Subcutaneous adipose tissue (tissue), 4 donors: Measurements from ENCODE around the gene RTL10. TPM values are rescaled to one million over a fixed set of nuclear protein-coding genes. Genes with fewer than 3 reads are reported as not detected.

Experiments
- total RNA-seq, 4 donors: library from RNA; depleted of rRNA; stranded (reverse); fragments of >200 nt; gene quantifications; one replicate each; pipeline ENCODE4 v1.1.0, GENCODE V29; 2016
- TF ChIP-seq, protein P1 (sequence below): fragments of 450-650 bp; IDR thresholded peaks from one replicate; pipeline ENCODE4 v1.5.1; 2016; ENCODE audit warnings: low read depth, mild to moderate bottlenecking, control low read depth, antibody characterized with exemption, moderate library complexity

The RTL10 gene
- total RNA-seq, 4 donors from 2014 or later, result 4.1 to 11.9 (median 6.7) TPM

DNA sequence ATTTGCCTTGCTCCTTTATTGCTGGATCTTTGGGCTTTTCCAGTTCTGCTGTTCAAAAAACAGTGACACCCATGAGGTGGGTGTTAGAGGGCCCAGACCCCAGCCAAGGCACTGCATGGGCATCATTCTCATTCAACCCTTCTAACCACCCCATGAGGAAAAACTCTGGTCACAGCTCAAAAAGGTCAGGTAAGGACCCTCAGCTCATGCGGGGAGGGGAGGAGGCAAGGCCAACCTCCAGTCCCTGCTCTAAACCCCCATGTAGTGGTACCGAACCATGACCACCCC lies 7.4 kb downstream of the RTL10 start:
- TF ChIP-seq, protein P1, sequence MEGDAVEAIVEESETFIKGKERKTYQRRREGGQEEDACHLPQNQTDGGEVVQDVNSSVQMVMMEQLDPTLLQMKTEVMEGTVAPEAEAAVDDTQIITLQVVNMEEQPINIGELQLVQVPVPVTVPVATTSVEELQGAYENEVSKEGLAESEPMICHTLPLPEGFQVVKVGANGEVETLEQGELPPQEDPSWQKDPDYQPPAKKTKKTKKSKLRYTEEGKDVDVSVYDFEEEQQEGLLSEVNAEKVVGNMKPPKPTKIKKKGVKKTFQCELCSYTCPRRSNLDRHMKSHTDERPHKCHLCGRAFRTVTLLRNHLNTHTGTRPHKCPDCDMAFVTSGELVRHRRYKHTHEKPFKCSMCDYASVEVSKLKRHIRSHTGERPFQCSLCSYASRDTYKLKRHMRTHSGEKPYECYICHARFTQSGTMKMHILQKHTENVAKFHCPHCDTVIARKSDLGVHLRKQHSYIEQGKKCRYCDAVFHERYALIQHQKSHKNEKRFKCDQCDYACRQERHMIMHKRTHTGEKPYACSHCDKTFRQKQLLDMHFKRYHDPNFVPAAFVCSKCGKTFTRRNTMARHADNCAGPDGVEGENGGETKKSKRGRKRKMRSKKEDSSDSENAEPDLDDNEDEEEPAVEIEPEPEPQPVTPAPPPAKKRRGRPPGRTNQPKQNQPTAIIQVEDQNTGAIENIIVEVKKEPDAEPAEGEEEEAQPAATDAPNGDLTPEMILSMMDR, result no peak

- TF ChIP-seq, protein P1, result no peak
These were observed 7.9 kb downstream of the RTL10 start for GRCh38 chr22:19846620-19847344.

DNA sequence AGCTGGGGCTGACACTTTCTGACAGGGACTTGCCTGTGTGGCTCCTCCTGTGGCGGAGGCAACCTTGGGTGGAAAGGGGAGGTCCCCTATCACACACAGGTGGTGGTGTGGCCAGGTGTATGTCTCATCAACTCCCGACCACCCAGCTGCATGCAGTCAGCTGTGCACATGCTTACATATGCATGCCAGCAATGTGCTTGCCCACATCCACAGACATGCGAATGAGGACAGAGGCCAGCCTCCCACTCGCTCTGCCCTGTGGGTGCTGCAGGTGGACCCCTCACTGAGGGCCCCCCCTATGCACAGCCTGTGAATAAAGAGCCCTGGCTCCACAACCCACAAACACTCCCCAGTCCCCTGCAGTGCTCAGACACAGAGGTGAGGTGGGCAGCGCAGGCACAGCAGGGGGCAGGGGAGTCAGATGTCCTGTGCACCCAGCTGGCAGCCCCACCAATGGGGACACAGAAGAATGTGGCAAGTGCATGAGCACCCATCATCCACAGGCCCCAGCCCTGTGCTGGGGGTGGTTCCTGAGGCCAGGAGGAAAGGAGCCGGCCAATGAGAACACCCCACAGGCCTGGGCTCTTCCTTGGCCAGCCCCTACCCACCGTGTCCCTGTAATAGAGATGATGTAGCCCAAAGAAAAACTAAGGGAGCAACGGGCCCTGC lies 9.5 kb downstream of the RTL10 start:
- TF ChIP-seq, protein P1, result no peak

DNA sequence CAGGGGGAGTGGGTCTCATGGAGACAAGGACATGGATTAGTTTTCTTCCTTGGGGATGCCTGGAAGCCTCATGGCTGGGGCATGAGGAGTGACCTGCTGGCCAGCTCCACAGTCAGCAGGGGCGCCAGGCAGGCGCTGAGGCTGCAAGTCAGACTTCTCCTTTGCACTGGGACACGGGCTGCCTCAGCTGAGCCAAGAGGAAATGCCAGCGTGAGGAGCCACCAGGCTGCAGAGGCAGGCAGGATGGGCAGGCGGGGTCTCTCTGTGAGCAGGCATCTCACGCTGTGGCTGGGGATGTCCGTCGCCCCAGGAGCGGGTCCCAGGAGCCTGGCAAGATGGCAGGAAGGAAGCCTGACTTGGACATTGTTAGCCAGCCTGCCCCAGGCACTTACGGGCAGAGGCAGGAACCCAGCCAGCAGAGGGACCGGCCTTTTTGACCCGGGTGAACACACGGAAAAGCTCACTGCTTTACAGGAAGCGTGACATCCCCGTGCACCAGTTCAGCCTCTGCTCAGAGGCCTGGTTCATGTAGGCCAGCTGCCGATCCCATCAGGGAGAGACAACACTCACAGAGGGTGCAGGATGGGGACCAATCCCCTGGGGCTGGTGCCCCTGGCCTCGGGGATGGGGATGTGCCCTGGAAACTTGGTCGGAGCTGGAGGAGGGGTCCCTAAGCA lies 10.2 kb downstream of the RTL10 start:
- TF ChIP-seq, protein P1, result no peak

DNA sequence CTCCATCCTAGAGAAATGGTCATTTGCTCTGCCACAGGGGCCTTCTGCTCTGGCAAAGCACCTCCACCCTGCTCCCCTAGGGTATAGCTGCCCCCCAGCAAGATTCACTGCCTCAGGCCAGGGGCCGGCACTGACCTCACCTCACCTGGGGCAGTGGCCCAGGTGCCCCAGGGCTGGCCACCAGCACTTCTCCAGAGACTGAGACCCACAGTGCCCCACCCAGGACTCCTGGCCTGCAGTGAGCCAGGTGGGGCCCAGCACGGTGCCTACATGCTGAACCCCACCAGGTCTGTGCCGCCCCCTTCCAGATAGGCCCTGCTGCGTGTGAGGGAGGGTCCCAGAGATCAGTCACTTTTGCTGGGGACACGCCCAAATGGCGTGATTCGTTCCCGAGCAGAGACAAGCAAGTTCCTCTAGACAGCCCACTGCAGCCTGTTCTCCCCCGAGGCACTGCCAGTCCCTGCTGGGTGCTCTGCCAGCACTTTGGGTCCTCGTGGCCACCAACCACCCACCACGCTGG lies 10.8 kb downstream of the RTL10 start:
- TF ChIP-seq, protein P1, result no peak

GRCh38 chr22:19843107-19843856 lies 11.4 kb downstream of the RTL10 start:
- TF ChIP-seq, protein P1, result no peak
